WERI-Rb-1 (cell line): ENCODE measurements around the gene SHC4.
A peak's percentile ranks its signal among the peaks of the same experiment; 100 is the strongest.

Experiments
- DNase-seq: peaks from one replicate; pipeline ENCODE4 v3.0.0-alpha.2; 2020
- H3K27ac ChIP-seq: fragments of 250-450 bp; sonication (Bioruptor Pico); 2 replicates; pipeline ENCODE4 v1.5.1; 2020; ENCODE audit warnings: mild to moderate bottlenecking, moderate library complexity
- H3K27me3 ChIP-seq: fragments of 250-450 bp; sonication (Bioruptor Pico); 2 replicates; pipeline ENCODE4 v1.5.1; 2021; ENCODE audit warnings: mild to moderate bottlenecking, low read depth, moderate library complexity; ENCODE audit not compliant: insufficient read depth, severe bottlenecking
- H3K36me3 ChIP-seq: fragments of 250-450 bp; sonication (Bioruptor Pico); 2 replicates; pipeline ENCODE4 v1.5.1; 2020; ENCODE audit warnings: mild to moderate bottlenecking, moderate library complexity
- H3K4me3 ChIP-seq: 2 replicates; pipeline ENCODE4 v1.5.1; 2011; ENCODE audit warnings: low read depth, mild to moderate bottlenecking, control low read depth, low read length
- H3K9me3 ChIP-seq: fragments of 250-450 bp; sonication (Bioruptor Pico); 2 replicates; pipeline ENCODE4 v1.5.1; 2021; ENCODE audit warnings: mild to moderate bottlenecking, moderate library complexity; ENCODE audit not compliant: severe bottlenecking
- CTCF ChIP-seq: IDR thresholded peaks from 2 replicates; pipeline ENCODE4 v1.5.1; 2011; ENCODE audit warnings: low read depth, mild to moderate bottlenecking, control low read depth, inconsistent platforms, low read length

Gene SHC4

GRCh38 chr15:48803877-48804276, 159.8 kb downstream of the SHC4 start:
- DNase-seq: no peak
- H3K27ac ChIP-seq: no peak overlapping the region
- no peak for TF ChIP-seq CTCF
- no peaks in the 10 kb centered on the region for H3K27me3 ChIP-seq
- no peaks in the 10 kb centered on the region for H3K36me3 ChIP-seq
- no peak overlapping the region for H3K4me3 ChIP-seq
- H3K9me3 ChIP-seq: no peaks in the 10 kb centered on the region

- H3K4me3 ChIP-seq: no peak overlapping the region
- H3K27ac ChIP-seq: no peak overlapping the region
- no peaks in the 10 kb centered on the region for H3K36me3 ChIP-seq
- no peaks in the 10 kb centered on the region for H3K9me3 ChIP-seq
- TF ChIP-seq CTCF: no peak
- no peaks in the 10 kb centered on the region for H3K27me3 ChIP-seq
- peak; percentile 16 for DNase-seq
These were observed 160.9 kb downstream of the SHC4 start for GRCh38 chr15:48802867-48803266.

- Histone ChIP-seq H3K9me3 (no peaks in the 10 kb centered on the region), H3K27me3 (no peaks in the 10 kb centered on the region), H3K27ac (no peak overlapping the region), H3K4me3 (no peak overlapping the region), H3K36me3 (no peaks in the 10 kb centered on the region)
- DNase-seq: no peak
- TF ChIP-seq CTCF: no peak
These were observed 161.5 kb downstream of the SHC4 start for GRCh38 chr15:48802257-48802656.

- no peak for TF ChIP-seq CTCF
- Histone ChIP-seq H3K36me3 (peaks cover 1% of the 10 kb centered on the region), H3K27ac (peak overlapping the region; percentile 32; the same call in 1 of the 2 replicates), H3K4me3 (no peak overlapping the region), H3K27me3 (no peaks in the 10 kb centered on the region), H3K9me3 (no peaks in the 10 kb centered on the region)
- no peak for DNase-seq
These were observed 162.8 kb downstream of the SHC4 start for GRCh38 chr15:48800811-48801455.

- no peak overlapping the region for H3K4me3 ChIP-seq
- peaks cover 6% of the 10 kb centered on the region for H3K36me3 ChIP-seq
- H3K27me3 ChIP-seq: no peaks in the 10 kb centered on the region
- H3K27ac ChIP-seq: no peak overlapping the region; the same call in 1 of the 2 replicates
- H3K9me3 ChIP-seq: no peaks in the 10 kb centered on the region
- DNase-seq: no peak
- no peak for TF ChIP-seq CTCF
These were observed 163.5 kb downstream of the SHC4 start for GRCh38 chr15:48800245-48800644.

GRCh38 chr15:48798319-48798718, 165.4 kb downstream of the SHC4 start:
- peak; percentile 38 for DNase-seq
- H3K4me3 ChIP-seq: no peak overlapping the region
- peaks cover 15% of the 10 kb centered on the region for H3K36me3 ChIP-seq
- no peak overlapping the region for H3K27ac ChIP-seq
- H3K9me3 ChIP-seq: no peaks in the 10 kb centered on the region
- H3K27me3 ChIP-seq: no peaks in the 10 kb centered on the region
- no peak for TF ChIP-seq CTCF
